Uterus (tissue), 2 donors: Measurements from ENCODE around the gene SYDE2.

Source experiments
- POLR2A ChIP-seq, 2 donors: fragments of 450-650 bp; IDR thresholded peaks; one replicate each; pipeline ENCODE4 v1.6.1; 2016; ENCODE audit warnings: antibody characterized with exemption in 2 of 2, mild to moderate bottlenecking in 1 of 2, moderate library complexity in 1 of 2
- TF ChIP-seq, protein P1 (sequence below), 4 experiments: fragments of 200-600 bp in 2 of 4; fragments of 450-650 bp in 2 of 4; sonication (generic) in 2 of 4; IDR thresholded peaks; one replicate each; pipeline ENCODE4 v1.5.1; 2016 to 2019; ENCODE audit warnings: antibody characterized with exemption in 4 of 4, mild to moderate bottlenecking in 2 of 4, moderate library complexity in 1 of 4

- TF ChIP-seq, protein P1, sequence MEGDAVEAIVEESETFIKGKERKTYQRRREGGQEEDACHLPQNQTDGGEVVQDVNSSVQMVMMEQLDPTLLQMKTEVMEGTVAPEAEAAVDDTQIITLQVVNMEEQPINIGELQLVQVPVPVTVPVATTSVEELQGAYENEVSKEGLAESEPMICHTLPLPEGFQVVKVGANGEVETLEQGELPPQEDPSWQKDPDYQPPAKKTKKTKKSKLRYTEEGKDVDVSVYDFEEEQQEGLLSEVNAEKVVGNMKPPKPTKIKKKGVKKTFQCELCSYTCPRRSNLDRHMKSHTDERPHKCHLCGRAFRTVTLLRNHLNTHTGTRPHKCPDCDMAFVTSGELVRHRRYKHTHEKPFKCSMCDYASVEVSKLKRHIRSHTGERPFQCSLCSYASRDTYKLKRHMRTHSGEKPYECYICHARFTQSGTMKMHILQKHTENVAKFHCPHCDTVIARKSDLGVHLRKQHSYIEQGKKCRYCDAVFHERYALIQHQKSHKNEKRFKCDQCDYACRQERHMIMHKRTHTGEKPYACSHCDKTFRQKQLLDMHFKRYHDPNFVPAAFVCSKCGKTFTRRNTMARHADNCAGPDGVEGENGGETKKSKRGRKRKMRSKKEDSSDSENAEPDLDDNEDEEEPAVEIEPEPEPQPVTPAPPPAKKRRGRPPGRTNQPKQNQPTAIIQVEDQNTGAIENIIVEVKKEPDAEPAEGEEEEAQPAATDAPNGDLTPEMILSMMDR (IDR thresholded peaks at IDR 0.05): no peak
- no peak for TF ChIP-seq POLR2A (IDR thresholded peaks at IDR 0.05)
Observed at GRCh38 chr1:85229574-85230097, 28.8 kb upstream of the SYDE2 start.
